H1 (cell line): ENCODE data around the gene ACP3. TPM values are rescaled to one million over a fixed set of nuclear protein-coding genes. Genes with fewer than 3 reads are reported as not detected.
"Not testable (repeated sequence)": the region's sequence is repeated elsewhere in the genome, so short reads cannot be mapped to it uniquely, and the experiment has no call there.

Experiments used
- CTCF ChIA-PET: fragments of 300-600 bp; sonication (Branson Sonifier 250); formaldehyde crosslinking; loops from one replicate; lab custom pipeline; 2021; ENCODE audit not compliant: partially characterized antibody; lab: Charles Lee
- POLR2A ChIA-PET: fragments of 300-600 bp; sonication (Branson Sonifier 250); formaldehyde crosslinking; loops from one replicate; lab custom pipeline; 2021; ENCODE audit warnings: inconsistent platforms; ENCODE audit not compliant: partially characterized antibody; lab: Charles Lee
- DNase-seq, 2 experiments: peaks; one replicate each; pipeline versions ENCODE4 v3.0.0 to v3.0.0-alpha.2; 2010 to 2022; ENCODE audit warnings: low spot score in 2 of 2, low read depth in 1 of 2, mixed read lengths in 1 of 2
- FAIRE-seq: peaks from 2 replicates; lab custom pipeline; 2011; peaks lifted over from hg19 to GRCh38; lab: Jason Lieb, UNC
- H2AFZ ChIP-seq: 2 replicates; pipeline ENCODE4 v1.8.1; 2012; ENCODE audit warnings: low read length, inconsistent platforms
- H2AK5ac ChIP-seq: 2 replicates; pipeline ENCODE4 v1.6.1; 2013; ENCODE audit warnings: low read depth, low read length
- H2BK120ac ChIP-seq: replicated peaks from 2 replicates; pipeline ENCODE3; 2013; ENCODE audit warnings: low read depth, low read length, inconsistent platforms
- H2BK12ac ChIP-seq: 2 replicates; pipeline ENCODE4 v1.6.1; 2013; ENCODE audit warnings: low read depth, low read length
- H2BK15ac ChIP-seq: 2 replicates; pipeline ENCODE4 v1.6.1; 2013; ENCODE audit warnings: low read length
- H2BK20ac ChIP-seq: 2 replicates; pipeline ENCODE4 v1.6.1; 2013; ENCODE audit warnings: low read length
- H2BK5ac ChIP-seq: 2 replicates; pipeline ENCODE4 v1.6.1; 2013; ENCODE audit warnings: low read depth, low read length
- H3K14ac ChIP-seq: 2 replicates; pipeline ENCODE4 v1.6.1; 2013; ENCODE audit warnings: inconsistent platforms; ENCODE audit not compliant: insufficient read length
- H3K18ac ChIP-seq: 2 replicates; pipeline ENCODE4 v1.6.1; 2013; ENCODE audit warnings: low read length; ENCODE audit errors: extremely low read depth
- H3K23ac ChIP-seq: 2 replicates; pipeline ENCODE4 v1.6.1; 2013; ENCODE audit warnings: inconsistent platforms; ENCODE audit not compliant: insufficient read length
- H3K23me2 ChIP-seq: 2 replicates; pipeline ENCODE4 v1.6.1; 2013; ENCODE audit warnings: low read depth, low read length
- H3K27ac ChIP-seq: 2 replicates; pipeline ENCODE4 v1.6.1; 2011; ENCODE audit warnings: low read depth, low read length, inconsistent platforms
- H3K27me3 ChIP-seq, 4 experiments: replicated peaks in 1 of 4; 1 replicate in 1 of 4; 2 replicates in 3 of 4; pipeline versions ENCODE4 v1.6.1 to v1.8.1; 2011 to 2013; ENCODE audit warnings: low read length in 3 of 4, mild to moderate bottlenecking in 3 of 4, inconsistent platforms in 2 of 4, mixed read lengths in 2 of 4, moderate library complexity in 1 of 4; ENCODE audit not compliant: control insufficient read depth in 3 of 4, insufficient read depth in 3 of 4; ENCODE audit errors: extremely low read depth in 1 of 4
- H3K36me3 ChIP-seq, 4 experiments: 2 replicates each; pipeline versions ENCODE4 v1.6.1 to v1.8.1; 2011 to 2013; ENCODE audit warnings: mild to moderate bottlenecking in 4 of 4, low read length in 3 of 4, moderate library complexity in 2 of 4, control low read depth in 1 of 4, inconsistent platforms in 1 of 4; ENCODE audit not compliant: insufficient read depth in 4 of 4, control insufficient read depth in 2 of 4
- H3K4ac ChIP-seq: replicated peaks from 2 replicates; pipeline ENCODE3; 2013; ENCODE audit warnings: low read length, low read depth, mixed read lengths, inconsistent platforms; ENCODE audit not compliant: insufficient read length
- H3K4me1 ChIP-seq, 4 experiments: replicated peaks in 1 of 4; 1 replicate in 1 of 4; 2 replicates in 3 of 4; pipeline versions ENCODE4 v1.6.1 to v1.8.1; 2011 to 2013; ENCODE audit warnings: low read length in 3 of 4, inconsistent platforms in 2 of 4, mixed read lengths in 1 of 4; ENCODE audit not compliant: insufficient read depth in 4 of 4, control insufficient read depth in 3 of 4
- H3K4me2 ChIP-seq, 2 experiments: 2 replicates each; pipeline versions ENCODE4 v1.6.1 to v1.8.1; 2011 to 2013; ENCODE audit warnings: low read depth in 2 of 2, low read length in 2 of 2, control low read depth in 1 of 2, inconsistent platforms in 1 of 2, mild to moderate bottlenecking in 1 of 2; ENCODE audit not compliant: insufficient read depth in 1 of 2
- H3K4me3 ChIP-seq, 4 experiments: fragments of 200-600, 300-600 bp in 1 of 4; sonication (generic), shearing (Covaris generic), sonication (Bioruptor Twin) in 1 of 4; 2 replicates each; pipeline versions ENCODE4 v1.5.1 to v1.8.1; 2011 to 2016; ENCODE audit warnings: low read length in 4 of 4, low read depth in 3 of 4, control low read depth in 2 of 4, inconsistent platforms in 2 of 4, mild to moderate bottlenecking in 2 of 4, mixed read lengths in 1 of 4, moderate library complexity in 1 of 4; ENCODE audit not compliant: insufficient read depth in 2 of 4; ENCODE audit errors: extremely low read depth in 1 of 4
- H3K56ac ChIP-seq: replicated peaks from 2 replicates; pipeline ENCODE3; 2013; ENCODE audit warnings: low read depth, mild to moderate bottlenecking, mixed read lengths, low read length, inconsistent platforms; ENCODE audit not compliant: insufficient read length
- H3K79me1 ChIP-seq: 2 replicates; pipeline ENCODE4 v1.6.1; 2013; ENCODE audit warnings: low read depth, low read length, control low read depth
- H3K79me2 ChIP-seq, 2 experiments: 2 replicates each; pipeline versions ENCODE4 v1.6.1 to v1.8.1; 2012 to 2013; ENCODE audit warnings: low read length in 2 of 2, mild to moderate bottlenecking in 2 of 2, inconsistent platforms in 1 of 2; ENCODE audit not compliant: insufficient read depth in 2 of 2, control insufficient read depth in 1 of 2
- H3K9ac ChIP-seq, 4 experiments: replicated peaks in 1 of 4; 1 replicate in 1 of 4; 2 replicates in 3 of 4; pipeline versions ENCODE4 v1.6.1 to v1.8.1; 2011 to 2013; ENCODE audit warnings: low read depth in 3 of 4, low read length in 3 of 4, control low read depth in 2 of 4, mild to moderate bottlenecking in 2 of 4, moderate library complexity in 2 of 4, inconsistent platforms in 1 of 4; ENCODE audit errors: extremely low read depth in 1 of 4
- H3K9me3 ChIP-seq, 2 experiments: 2 replicates each; pipeline versions ENCODE4 v1.6.1 to v1.8.1; 2012 to 2013; ENCODE audit warnings: mild to moderate bottlenecking in 2 of 2, moderate library complexity in 2 of 2, control low read depth in 1 of 2, inconsistent platforms in 1 of 2, low read depth in 1 of 2, low read length in 1 of 2, mixed read lengths in 1 of 2; ENCODE audit not compliant: insufficient read depth in 2 of 2
- H4K20me1 ChIP-seq, 2 experiments: replicated peaks in 1 of 2; 2 replicates each; pipeline versions ENCODE3 to v1.8.1; 2011 to 2013; ENCODE audit warnings: inconsistent platforms in 2 of 2, low read length in 2 of 2, mild to moderate bottlenecking in 1 of 2; ENCODE audit not compliant: insufficient read depth in 2 of 2, control insufficient read depth in 1 of 2
- H4K5ac ChIP-seq: 2 replicates; pipeline ENCODE4 v1.6.1; 2013; ENCODE audit warnings: low read length, low read depth, mixed read lengths, inconsistent platforms; ENCODE audit not compliant: insufficient read length
- H4K8ac ChIP-seq: 2 replicates; pipeline ENCODE4 v1.8.0; 2013; ENCODE audit warnings: mild to moderate bottlenecking, moderate library complexity, low read length, inconsistent platforms; ENCODE audit not compliant: insufficient read depth; ENCODE audit errors: extremely low read depth
- H4K91ac ChIP-seq: replicated peaks from 2 replicates; pipeline ENCODE3; 2013; ENCODE audit warnings: low read length, mixed read lengths, inconsistent platforms; ENCODE audit not compliant: insufficient read length
- ATF2 ChIP-seq: IDR thresholded peaks from 2 replicates; pipeline ENCODE4 v1.6.1; 2012; ENCODE audit warnings: low read length, inconsistent platforms
- POLR2AphosphoS5 ChIP-seq: IDR thresholded peaks from 2 replicates; pipeline ENCODE4 v1.6.1; 2011; ENCODE audit warnings: low read depth, low read length
- RBBP5 ChIP-seq: IDR thresholded peaks from 2 replicates; pipeline ENCODE4 v1.7.1; 2012; ENCODE audit warnings: low read depth, mild to moderate bottlenecking, inconsistent platforms, low read length, moderate library complexity, borderline replicate concordance
- WGBS, 2 experiments: shearing (Covaris generic) in 1 of 2; methylation state at CpG; one replicate each; pipeline versions ENCODE4 v1.1.6 to v1.1.7; 2013 to 2015; ENCODE audit warnings: low lambda C conversion rate in 2 of 2, mixed read lengths in 2 of 2, inconsistent platforms in 1 of 2, low coverage in 1 of 2, missing lambda C conversion rate in 1 of 2; ENCODE audit not compliant: insufficient replicate concordance in 2 of 2, insufficient coverage in 1 of 2, insufficient read length in 1 of 2; ENCODE audit errors: extremely low coverage in 1 of 2, missing lambda C conversion rate in 1 of 2; 5-methylcytosine and 5-hydroxymethylcytosine counted together
- polyA plus RNA-seq, 7 experiments: library from polyadenylated mRNA; depleted of rRNA in 3 of 7; stranded (reverse) in 5 of 7; unstranded in 2 of 7; fragments of >200 nt in 5 of 7; fragments of 200-250 nt in 2 of 7; gene quantifications; 1 replicate in 5 of 7; 2 replicates in 1 of 7; 4 replicates in 1 of 7; pipeline versions ENCODE4 v1.2.1 to v1.2.3, GENCODE V29; 2011 to 2013; ENCODE audit warnings: missing spikeins in 2 of 7, mixed read lengths in 2 of 7
- total RNA-seq: library from RNA; stranded (reverse); fragmentation: NEBNext Ultra II Directional; extraction: Animal tissue kit (Norgen Biotek cat#: 25700); gene quantifications from 2 replicates; pipeline ENCODE4 v1.2.1, GENCODE V29; 2021

ACP3 gene
- total and polyA plus RNA-seq, 2 of the 8 experiments (the other 6 are each of a cell fraction or from before 2014, with no cell fraction given) = 1.2 to 1.4 TPM

- TF ChIP-seq POLR2AphosphoS5 (no peak), RBBP5 (no peak), ATF2 (no peak)
- TF ChIP-seq, all 59 proteins: peak for 0
Measured at GRCh38 chr3:132396255-132396654, 79.0 kb downstream of the ACP3 start (continued).

GRCh38 chr3:132396776-132397175 is 79.6 kb downstream of the ACP3 start:
- H3K4me1 ChIP-seq, H3K27me3 ChIP-seq, H2BK12ac ChIP-seq, H3K4ac ChIP-seq, H4K5ac ChIP-seq, H2BK15ac ChIP-seq, H3K36me3 ChIP-seq, H2BK120ac ChIP-seq, H3K23me2 ChIP-seq, H4K91ac ChIP-seq, H4K8ac ChIP-seq, H3K79me2 ChIP-seq, H2AK5ac ChIP-seq, H2AFZ ChIP-seq, H3K9ac ChIP-seq, H3K27ac ChIP-seq, H3K4me2 ChIP-seq, H2BK5ac ChIP-seq, H2BK20ac ChIP-seq, H4K20me1 ChIP-seq, DNase-seq, H3K14ac ChIP-seq, H3K23ac ChIP-seq, H3K9me3 ChIP-seq, H3K79me1 ChIP-seq, H3K18ac ChIP-seq, FAIRE-seq, H3K4me3 ChIP-seq, H3K56ac ChIP-seq: not testable (repeated sequence)
- WGBS, 2 experiments = 91% methylated on average over 8 of the region's 8 CpGs; no CpG with 5 or more reads in 1 of the 2 experiments
- POLR2A ChIA-PET = interaction anchor here (0.7 to 6.2 kb wide), 5 partner anchors 15 to 155 kb away, joined by 3 to 32 read pairs (median 4); no protein-coding TSS in a partner anchor
- CTCF ChIA-PET = interaction anchor here (0.7 to 15.4 kb wide), 20 partner anchors 10 to 381 kb away, joined by 3 to 486 read pairs (median 4); partner anchors contain the start of gene DNAJC13
